ENCODE results near the gene ECI2.
"Not testable (repeated sequence)": the region's sequence is repeated elsewhere in the genome, so short reads cannot be mapped to it uniquely, and the experiment has no call there.

Gene ECI2

GRCh38 chr6:4129446-4129845, 5.9 kb downstream of the ECI2 start:
- H3K27me3 Mint-ChIP-seq (ENCODE audit: low read depth), result no peaks in the 10 kb centered on the region
- peaks cover 6% of the 10 kb centered on the region for H3K9me3 Mint-ChIP-seq
- H3K27ac Mint-ChIP-seq, result no peak overlapping the region
- peaks cover 66% of the 10 kb centered on the region for H3K36me3 Mint-ChIP-seq (ENCODE audit: low read depth)
- no peak overlapping the region for H3K4me3 Mint-ChIP-seq
- H3K4me1 Mint-ChIP-seq (ENCODE audit: low read depth), result peaks cover 11% of the 10 kb centered on the region
- DNase-seq (ENCODE audit: low spot score), result no peak

GRCh38 chr6:4128748-4129147, 6.6 kb downstream of the ECI2 start:
- Mint-ChIP-seq H3K9me3 (peaks cover 6% of the 10 kb centered on the region), H3K4me1 (ENCODE audit: low read depth) (peaks cover 4% of the 10 kb centered on the region), H3K27ac (no peak overlapping the region), H3K4me3 (no peak overlapping the region), H3K27me3 (ENCODE audit: low read depth) (no peaks in the 10 kb centered on the region), H3K36me3 (ENCODE audit: low read depth) (peaks cover 66% of the 10 kb centered on the region)
- no peak for DNase-seq (ENCODE audit: low spot score)

- Mint-ChIP-seq H3K27ac (no peak overlapping the region), H3K4me3 (no peak overlapping the region), H3K9me3 (peaks cover 5% of the 10 kb centered on the region), H3K4me1 (ENCODE audit: low read depth) (no peaks in the 10 kb centered on the region), H3K27me3 (ENCODE audit: low read depth) (no peaks in the 10 kb centered on the region), H3K36me3 (ENCODE audit: low read depth) (peaks cover 61% of the 10 kb centered on the region)
- no peak for DNase-seq (ENCODE audit: low spot score)
Observed at GRCh38 chr6:4128072-4128471, 7.3 kb downstream of the ECI2 start.

GRCh38 chr6:4125933-4126864, 9.2 kb downstream of the ECI2 start:
- Mint-ChIP-seq H3K36me3 (ENCODE audit: low read depth) (peaks cover 58% of the 10 kb centered on the region), H3K27ac (no peak overlapping the region), H3K4me3 (no peak overlapping the region)

GRCh38 chr6:4125500-4125899, 9.9 kb downstream of the ECI2 start:
- Mint-ChIP-seq H3K27me3 (ENCODE audit: low read depth) (no peaks in the 10 kb centered on the region), H3K4me3 (no peak overlapping the region), H3K9me3 (peaks cover 5% of the 10 kb centered on the region), H3K27ac (no peak overlapping the region), H3K36me3 (ENCODE audit: low read depth) (peaks cover 57% of the 10 kb centered on the region), H3K4me1 (ENCODE audit: low read depth) (no peaks in the 10 kb centered on the region)
- DNase-seq (ENCODE audit: low spot score), result no peak

More at GRCh38 chr6:4125933-4126864, 9.2 kb downstream of the ECI2 start:
- DNase-seq (ENCODE audit: low spot score), result no peak
- H3K27me3 Mint-ChIP-seq (ENCODE audit: low read depth), result no peaks in the 10 kb centered on the region
- no peaks in the 10 kb centered on the region for H3K4me1 Mint-ChIP-seq (ENCODE audit: low read depth)
- H3K9me3 Mint-ChIP-seq, result peaks cover 3% of the 10 kb centered on the region

- Mint-ChIP-seq H3K27me3 (ENCODE audit: low read depth) (no peaks in the 10 kb centered on the region), H3K27ac (no peak overlapping the region), H3K36me3 (ENCODE audit: low read depth) (peaks cover 50% of the 10 kb centered on the region), H3K4me1 (ENCODE audit: low read depth) (no peaks in the 10 kb centered on the region), H3K9me3 (peaks cover 5% of the 10 kb centered on the region), H3K4me3 (no peak overlapping the region)
- no peak for DNase-seq (ENCODE audit: low spot score)
Observed at GRCh38 chr6:4124351-4124750, 11.0 kb downstream of the ECI2 start.

- H3K4me3 Mint-ChIP-seq, result no peak overlapping the region
- peaks cover 8% of the 10 kb centered on the region for H3K9me3 Mint-ChIP-seq
- no peak for DNase-seq (ENCODE audit: low spot score)
- no peaks in the 10 kb centered on the region for H3K4me1 Mint-ChIP-seq (ENCODE audit: low read depth)
- H3K27ac Mint-ChIP-seq, result no peak overlapping the region
- H3K36me3 Mint-ChIP-seq (ENCODE audit: low read depth), result peaks cover 38% of the 10 kb centered on the region
- H3K27me3 Mint-ChIP-seq (ENCODE audit: low read depth), result peaks cover 17% of the 10 kb centered on the region
Observed at GRCh38 chr6:4115741-4116140, 19.6 kb downstream of the ECI2 start.

GRCh38 chr6:4114123-4114522, 21.3 kb downstream of the ECI2 start:
- peaks cover 8% of the 10 kb centered on the region for H3K9me3 Mint-ChIP-seq
- no peaks in the 10 kb centered on the region for H3K4me1 Mint-ChIP-seq (ENCODE audit: low read depth)
- no peak overlapping the region for H3K4me3 Mint-ChIP-seq
- peaks cover 32% of the 10 kb centered on the region for H3K36me3 Mint-ChIP-seq (ENCODE audit: low read depth)
- no peak for DNase-seq (ENCODE audit: low spot score)
- peaks cover 24% of the 10 kb centered on the region for H3K27me3 Mint-ChIP-seq (ENCODE audit: low read depth)
- no peak overlapping the region for H3K27ac Mint-ChIP-seq

- peaks cover 28% of the 10 kb centered on the region for H3K27me3 Mint-ChIP-seq (ENCODE audit: low read depth)
- H3K27ac Mint-ChIP-seq, result no peak overlapping the region
- H3K4me3 Mint-ChIP-seq, result no peak overlapping the region
- H3K36me3 Mint-ChIP-seq (ENCODE audit: low read depth), result peaks cover 31% of the 10 kb centered on the region
- peaks cover 8% of the 10 kb centered on the region for H3K9me3 Mint-ChIP-seq
- no peak for DNase-seq (ENCODE audit: low spot score)
- no peaks in the 10 kb centered on the region for H3K4me1 Mint-ChIP-seq (ENCODE audit: low read depth)
Observed at GRCh38 chr6:4113649-4114048, 21.7 kb downstream of the ECI2 start.

- Mint-ChIP-seq H3K4me3 (no peak overlapping the region), H3K4me1 (ENCODE audit: low read depth) (no peaks in the 10 kb centered on the region), H3K36me3 (ENCODE audit: low read depth) (peaks cover 28% of the 10 kb centered on the region), H3K27me3 (ENCODE audit: low read depth) (peaks cover 35% of the 10 kb centered on the region), H3K9me3 (peaks cover 8% of the 10 kb centered on the region), H3K27ac (no peak overlapping the region)
- DNase-seq (ENCODE audit: low spot score), result no peak
Observed at GRCh38 chr6:4112366-4112765, 23.0 kb downstream of the ECI2 start.

GRCh38 chr6:4109363-4109815, 26.0 kb downstream of the ECI2 start:
- H3K4me3 Mint-ChIP-seq; H3K36me3 Mint-ChIP-seq (ENCODE audit: low read depth); H3K9me3 Mint-ChIP-seq; H3K4me1 Mint-ChIP-seq (ENCODE audit: low read depth); H3K27ac Mint-ChIP-seq; DNase-seq (ENCODE audit: low spot score): not testable (repeated sequence)
- peaks cover 47% of the 10 kb centered on the region for H3K27me3 Mint-ChIP-seq (ENCODE audit: low read depth)

GRCh38 chr6:4108561-4109093, 26.7 kb downstream of the ECI2 start:
- H3K27me3 Mint-ChIP-seq (ENCODE audit: low read depth), result peaks cover 47% of the 10 kb centered on the region

GRCh38 chr6:4107873-4108272, 27.5 kb downstream of the ECI2 start:
- Mint-ChIP-seq H3K27ac (no peak overlapping the region), H3K4me1 (ENCODE audit: low read depth) (no peaks in the 10 kb centered on the region), H3K9me3 (peaks cover 7% of the 10 kb centered on the region), H3K27me3 (ENCODE audit: low read depth) (peaks cover 47% of the 10 kb centered on the region), H3K4me3 (no peak overlapping the region), H3K36me3 (ENCODE audit: low read depth) (peaks cover 3% of the 10 kb centered on the region)
- no peak for DNase-seq (ENCODE audit: low spot score)

More at GRCh38 chr6:4108561-4109093, 26.7 kb downstream of the ECI2 start:
- Mint-ChIP-seq H3K4me3 (no peak overlapping the region), H3K4me1 (ENCODE audit: low read depth) (no peaks in the 10 kb centered on the region), H3K9me3 (peaks cover 8% of the 10 kb centered on the region), H3K27ac (no peak overlapping the region), H3K36me3 (ENCODE audit: low read depth) (peaks cover 5% of the 10 kb centered on the region)
- DNase-seq (ENCODE audit: low spot score), result no peak

GRCh38 chr6:4105980-4106536, 29.3 kb downstream of the ECI2 start:
- no peaks in the 10 kb centered on the region for H3K36me3 Mint-ChIP-seq (ENCODE audit: low read depth)
- H3K4me3 Mint-ChIP-seq, result no peak overlapping the region

More at GRCh38 chr6:4105980-4106536, 29.3 kb downstream of the ECI2 start:
- Mint-ChIP-seq H3K9me3 (no peaks in the 10 kb centered on the region), H3K27ac (no peak overlapping the region), H3K4me1 (ENCODE audit: low read depth) (no peaks in the 10 kb centered on the region), H3K27me3 (ENCODE audit: low read depth) (peaks cover 33% of the 10 kb centered on the region)
- no peak for DNase-seq (ENCODE audit: low spot score)
